ENCODE measurements around the gene ULK4. TPM values are rescaled to one million over a fixed set of nuclear protein-coding genes. Genes with fewer than 3 reads are reported as not detected.

The ULK4 gene
- total and polyA plus RNA-seq, 2 experiments from 2014 or later = 1.8 to 3.7 TPM

DNA sequence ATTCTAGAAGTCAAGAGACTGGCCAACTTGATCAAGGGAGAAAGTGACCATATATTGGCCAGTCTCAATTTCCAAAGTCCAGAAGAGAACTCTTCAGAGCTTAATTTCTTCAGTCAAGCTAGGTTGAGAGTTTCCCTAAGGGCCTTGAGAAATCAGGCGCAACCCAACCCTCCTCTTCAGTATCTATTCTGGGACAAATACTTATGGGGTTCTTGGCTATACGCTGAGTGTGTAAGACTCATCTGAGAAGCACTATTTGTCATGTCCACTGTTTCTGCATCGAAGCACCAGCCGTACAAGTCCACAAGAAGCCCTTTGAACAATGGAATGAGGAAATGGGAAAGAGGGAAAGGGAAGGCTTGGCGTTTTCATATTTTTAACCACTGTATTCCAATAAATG, 383.1 kb downstream of the ULK4 start:
- DNase-seq (ENCODE audit: low read depth in 1 of 2, low spot score in 1 of 2) = no peak
- H3K4me3 ChIP-seq = no peak overlapping the region
- no peak overlapping the region for H3K27ac ChIP-seq
- H3K36me3 ChIP-seq = no peaks in the 10 kb centered on the region
- TF ChIP-seq, protein P1, sequence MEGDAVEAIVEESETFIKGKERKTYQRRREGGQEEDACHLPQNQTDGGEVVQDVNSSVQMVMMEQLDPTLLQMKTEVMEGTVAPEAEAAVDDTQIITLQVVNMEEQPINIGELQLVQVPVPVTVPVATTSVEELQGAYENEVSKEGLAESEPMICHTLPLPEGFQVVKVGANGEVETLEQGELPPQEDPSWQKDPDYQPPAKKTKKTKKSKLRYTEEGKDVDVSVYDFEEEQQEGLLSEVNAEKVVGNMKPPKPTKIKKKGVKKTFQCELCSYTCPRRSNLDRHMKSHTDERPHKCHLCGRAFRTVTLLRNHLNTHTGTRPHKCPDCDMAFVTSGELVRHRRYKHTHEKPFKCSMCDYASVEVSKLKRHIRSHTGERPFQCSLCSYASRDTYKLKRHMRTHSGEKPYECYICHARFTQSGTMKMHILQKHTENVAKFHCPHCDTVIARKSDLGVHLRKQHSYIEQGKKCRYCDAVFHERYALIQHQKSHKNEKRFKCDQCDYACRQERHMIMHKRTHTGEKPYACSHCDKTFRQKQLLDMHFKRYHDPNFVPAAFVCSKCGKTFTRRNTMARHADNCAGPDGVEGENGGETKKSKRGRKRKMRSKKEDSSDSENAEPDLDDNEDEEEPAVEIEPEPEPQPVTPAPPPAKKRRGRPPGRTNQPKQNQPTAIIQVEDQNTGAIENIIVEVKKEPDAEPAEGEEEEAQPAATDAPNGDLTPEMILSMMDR (IDR thresholded peaks at IDR 0.05; ENCODE audit: low read depth, low read length) = no peak
- no peaks in the 10 kb centered on the region for H3K9me3 ChIP-seq (ENCODE audit: low read depth)
- H3K4me1 ChIP-seq (ENCODE audit: low read depth) = no peaks in the 10 kb centered on the region
- no peaks in the 10 kb centered on the region for H3K27me3 ChIP-seq

DNA sequence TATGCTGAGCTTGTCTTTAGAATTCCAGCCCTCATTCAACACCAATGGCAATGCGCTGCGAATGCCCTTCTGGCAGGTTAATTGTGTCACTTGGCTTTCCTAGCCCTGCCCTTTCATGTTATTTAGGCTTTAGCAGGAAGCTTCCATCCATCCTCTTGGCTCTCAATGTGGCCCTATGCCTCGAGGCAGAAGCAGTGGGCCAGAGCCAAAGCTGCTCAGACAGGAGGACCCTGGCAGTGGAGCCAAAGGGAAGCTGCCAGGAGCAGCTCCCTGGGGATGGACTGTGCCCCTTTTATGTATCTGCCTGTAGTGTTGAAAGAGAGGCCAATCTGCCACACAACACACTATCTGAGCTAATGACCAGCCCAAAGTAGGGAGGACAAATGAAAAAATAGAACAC, 386.2 kb downstream of the ULK4 start:
- Histone ChIP-seq H3K4me1 (ENCODE audit: low read depth) (no peaks in the 10 kb centered on the region), H3K27me3 (no peaks in the 10 kb centered on the region), H3K27ac (no peak overlapping the region), H3K36me3 (no peaks in the 10 kb centered on the region), H3K4me3 (no peak overlapping the region), H3K9me3 (ENCODE audit: low read depth) (no peaks in the 10 kb centered on the region)
- TF ChIP-seq, protein P1 (IDR thresholded peaks at IDR 0.05; ENCODE audit: low read depth, low read length) = no peak
- DNase-seq (ENCODE audit: low read depth in 1 of 2, low spot score in 1 of 2) = no peak

DNA sequence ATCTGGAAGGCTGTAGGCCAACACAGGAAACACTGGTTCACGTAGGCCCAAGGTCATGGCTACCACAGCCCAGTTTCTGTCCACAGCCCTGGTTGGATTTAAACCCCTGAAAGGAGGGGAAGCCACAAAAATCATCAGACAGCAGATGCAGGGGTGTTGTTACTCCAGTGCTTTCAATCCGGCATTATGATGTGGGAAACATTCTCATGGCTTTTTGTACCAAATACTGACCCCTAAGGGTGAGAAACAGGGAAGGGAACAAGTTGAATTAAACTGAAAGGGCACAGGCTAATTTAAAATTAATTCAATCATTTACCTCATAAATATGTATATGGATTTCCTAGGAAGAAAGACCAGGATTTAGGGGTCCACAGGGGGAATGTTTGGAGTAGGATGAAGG, 387.0 kb downstream of the ULK4 start:
- TF ChIP-seq, protein P1 (IDR thresholded peaks at IDR 0.05; ENCODE audit: low read depth, low read length) = peak; percentile 17
- peak; percentile 10 to 20 for DNase-seq (ENCODE audit: low read depth in 1 of 2, low spot score in 1 of 2)
- Histone ChIP-seq H3K9me3 (ENCODE audit: low read depth) (no peaks in the 10 kb centered on the region), H3K27ac (no peak overlapping the region), H3K36me3 (no peaks in the 10 kb centered on the region), H3K4me1 (ENCODE audit: low read depth) (no peaks in the 10 kb centered on the region), H3K4me3 (no peak overlapping the region), H3K27me3 (no peaks in the 10 kb centered on the region)

DNA sequence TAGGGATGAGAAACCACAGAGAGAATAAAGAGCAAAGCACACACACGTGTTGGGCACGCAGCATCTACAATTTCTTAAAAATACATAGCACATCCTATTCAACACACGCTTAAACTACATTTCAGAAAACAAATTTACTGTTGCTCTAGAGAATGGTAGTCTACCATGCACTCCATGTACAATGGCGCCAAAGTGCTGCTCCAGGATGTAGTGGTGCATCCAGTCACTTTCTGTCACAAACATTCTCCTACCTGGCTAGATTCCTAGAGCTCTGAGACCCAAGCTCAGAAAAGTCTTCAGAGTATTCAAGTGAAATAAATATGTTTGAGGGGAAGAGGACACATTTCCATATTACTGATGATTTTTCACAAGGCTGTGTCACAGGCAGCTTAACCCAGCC, 388.3 kb downstream of the ULK4 start:
- DNase-seq (ENCODE audit: low read depth in 1 of 2, low spot score in 1 of 2) = no peak
- Histone ChIP-seq H3K9me3 (ENCODE audit: low read depth) (no peaks in the 10 kb centered on the region), H3K4me1 (ENCODE audit: low read depth) (no peaks in the 10 kb centered on the region), H3K27ac (no peak overlapping the region), H3K36me3 (no peaks in the 10 kb centered on the region), H3K4me3 (no peak overlapping the region), H3K27me3 (no peaks in the 10 kb centered on the region)
- TF ChIP-seq, protein P1 (IDR thresholded peaks at IDR 0.05; ENCODE audit: low read depth, low read length) = no peak

DNA sequence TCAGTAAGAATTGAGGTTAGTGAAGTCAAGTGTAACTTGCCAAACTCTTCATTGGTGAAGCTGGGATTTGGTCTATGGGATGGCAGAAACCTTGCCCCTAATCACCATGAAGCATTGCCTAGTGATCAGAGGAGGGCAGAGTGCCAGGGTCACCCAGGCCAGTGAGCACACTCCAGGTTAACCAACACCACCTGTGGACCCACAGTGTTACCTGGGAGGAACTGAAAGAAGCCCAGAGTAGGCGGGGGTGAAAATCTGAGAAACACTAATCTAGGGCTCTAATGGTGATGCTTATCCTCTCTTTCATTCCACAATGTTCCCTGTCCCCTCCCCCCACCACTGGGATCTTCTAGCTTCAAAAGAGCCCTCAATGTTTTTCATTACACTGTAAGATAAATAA, 389.8 kb downstream of the ULK4 start:
- no peak for DNase-seq (ENCODE audit: low read depth in 1 of 2, low spot score in 1 of 2)
- no peaks in the 10 kb centered on the region for H3K27me3 ChIP-seq
- no peak overlapping the region for H3K4me3 ChIP-seq
- TF ChIP-seq, protein P1 (IDR thresholded peaks at IDR 0.05; ENCODE audit: low read depth, low read length) = no peak
- no peak overlapping the region for H3K27ac ChIP-seq
- no peaks in the 10 kb centered on the region for H3K9me3 ChIP-seq (ENCODE audit: low read depth)
- H3K4me1 ChIP-seq (ENCODE audit: low read depth) = no peaks in the 10 kb centered on the region
- no peaks in the 10 kb centered on the region for H3K36me3 ChIP-seq

Measured in cardiac muscle cell (in vitro differentiated cells and primary cell).